Esophagus squamous epithelium (tissue), 4 donors: ENCODE results near the gene SLC35F3.

Experiments used
- POLR2A ChIP-seq, 4 donors: fragments of 450-650 bp; IDR thresholded peaks; one replicate each; pipeline ENCODE4 v1.6.1; 2017; ENCODE audit warnings: antibody characterized with exemption in 4 of 4, mild to moderate bottlenecking in 4 of 4, moderate library complexity in 3 of 4
- TF ChIP-seq, protein P1 (sequence below), 6 experiments: fragments of 450-650 bp in 4 of 6; fragments of 200-600 bp in 2 of 6; sonication (generic) in 2 of 6; IDR thresholded peaks; one replicate each; pipeline ENCODE4 v1.5.1; 2016 to 2019; ENCODE audit warnings: antibody characterized with exemption in 6 of 6, mild to moderate bottlenecking in 4 of 6, moderate library complexity in 4 of 6

DNA sequence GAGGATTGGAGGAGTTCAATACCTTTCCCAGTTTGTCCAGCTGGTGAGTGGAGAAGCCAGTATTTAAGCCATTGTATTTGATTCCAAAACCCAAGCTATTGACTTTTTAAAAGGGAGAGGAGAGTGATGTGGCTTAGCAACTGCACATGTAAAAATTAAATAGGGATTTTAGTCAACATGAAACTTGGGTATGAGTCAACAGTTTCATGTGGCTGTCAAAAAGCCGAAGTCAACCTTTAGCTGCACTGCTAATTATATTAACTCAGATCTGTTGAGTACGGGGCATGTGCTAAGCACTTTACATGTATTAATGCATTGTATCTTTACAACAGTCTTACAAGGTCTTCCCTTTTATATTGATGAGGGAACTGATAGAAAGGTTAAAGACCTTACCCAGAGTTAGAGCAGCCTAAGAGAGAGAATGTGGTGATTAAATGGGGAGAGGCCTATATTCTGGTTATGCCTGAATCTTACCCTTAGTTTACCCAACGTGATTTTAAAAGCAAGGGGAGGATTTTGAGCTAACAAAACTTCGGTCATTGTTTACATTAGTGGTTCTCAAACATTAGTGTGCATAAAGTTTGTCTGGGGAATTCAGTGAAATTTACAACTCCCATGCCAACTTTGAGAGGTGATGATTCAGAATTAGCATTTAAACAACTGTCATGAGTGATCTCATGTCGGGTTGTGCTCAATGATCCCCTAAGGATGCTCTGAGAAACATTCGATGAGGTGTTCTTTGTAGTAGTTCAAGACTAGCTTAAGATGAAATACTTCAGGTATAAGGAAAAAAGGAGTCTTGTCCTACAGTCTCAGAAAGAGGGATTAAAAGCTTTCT, 6.9 kb upstream of the SLC35F3 start:
- no peak for TF ChIP-seq POLR2A (IDR thresholded peaks at IDR 0.05)
- TF ChIP-seq, protein P1, sequence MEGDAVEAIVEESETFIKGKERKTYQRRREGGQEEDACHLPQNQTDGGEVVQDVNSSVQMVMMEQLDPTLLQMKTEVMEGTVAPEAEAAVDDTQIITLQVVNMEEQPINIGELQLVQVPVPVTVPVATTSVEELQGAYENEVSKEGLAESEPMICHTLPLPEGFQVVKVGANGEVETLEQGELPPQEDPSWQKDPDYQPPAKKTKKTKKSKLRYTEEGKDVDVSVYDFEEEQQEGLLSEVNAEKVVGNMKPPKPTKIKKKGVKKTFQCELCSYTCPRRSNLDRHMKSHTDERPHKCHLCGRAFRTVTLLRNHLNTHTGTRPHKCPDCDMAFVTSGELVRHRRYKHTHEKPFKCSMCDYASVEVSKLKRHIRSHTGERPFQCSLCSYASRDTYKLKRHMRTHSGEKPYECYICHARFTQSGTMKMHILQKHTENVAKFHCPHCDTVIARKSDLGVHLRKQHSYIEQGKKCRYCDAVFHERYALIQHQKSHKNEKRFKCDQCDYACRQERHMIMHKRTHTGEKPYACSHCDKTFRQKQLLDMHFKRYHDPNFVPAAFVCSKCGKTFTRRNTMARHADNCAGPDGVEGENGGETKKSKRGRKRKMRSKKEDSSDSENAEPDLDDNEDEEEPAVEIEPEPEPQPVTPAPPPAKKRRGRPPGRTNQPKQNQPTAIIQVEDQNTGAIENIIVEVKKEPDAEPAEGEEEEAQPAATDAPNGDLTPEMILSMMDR (IDR thresholded peaks at IDR 0.05): no peak
